Upper lobe of left lung (tissue), 6 donors: ENCODE data around the gene PEX14. TPM values are rescaled to one million over a fixed set of nuclear protein-coding genes. Genes with fewer than 3 reads are reported as not detected.

Source experiments
- ATAC-seq, 2 donors: fragments of 200-7000 bp; cut with Tn5 transposase; one replicate each; pipeline ENCODE4 v1.9.1; 2022; ENCODE audit warnings: mild to moderate bottlenecking in 2 of 2, moderate library complexity in 2 of 2; ENCODE audit not compliant: low FRiP score in 2 of 2
- DNase-seq, 2 donors: peaks; one replicate each; pipeline ENCODE4 v3.0.0-alpha.2; 2019 to 2020
- H3K27ac ChIP-seq, 4 donors: fragments of 200-600 bp; sonication (generic); one replicate each; pipeline ENCODE4 v1.5.1; 2016 to 2019
- H3K27me3 ChIP-seq, 4 donors: fragments of 200-600 bp; sonication (generic); one replicate each; pipeline ENCODE4 v1.5.1; 2017 to 2019
- H3K36me3 ChIP-seq, 4 donors: fragments of 200-600 bp; sonication (generic); one replicate each; pipeline ENCODE4 v1.5.1; 2016 to 2019
- H3K4me1 ChIP-seq, 4 donors: fragments of 200-600 bp; sonication (generic); one replicate each; pipeline ENCODE4 v1.5.1; 2018 to 2019
- H3K4me3 ChIP-seq, 4 donors: fragments of 200-600 bp; sonication (generic); one replicate each; pipeline ENCODE4 v1.5.1; 2017 to 2019; ENCODE audit warnings: mild to moderate bottlenecking in 2 of 4, moderate library complexity in 1 of 4
- H3K9me3 ChIP-seq, 4 donors: fragments of 200-600 bp; sonication (generic); one replicate each; pipeline ENCODE4 v1.5.1; 2018 to 2019
- EP300 ChIP-seq, 4 donors: sonication (generic); formaldehyde crosslinking; IDR thresholded peaks; one replicate each; pipeline ENCODE4 v1.5.1; 2017; ENCODE audit warnings: antibody characterized with exemption in 4 of 4, control low read depth in 2 of 4
- POLR2A ChIP-seq, 4 donors: fragments of 450-650 bp; IDR thresholded peaks; one replicate each; pipeline ENCODE4 v1.5.1; 2016 to 2017; ENCODE audit warnings: antibody characterized with exemption in 4 of 4, mild to moderate bottlenecking in 2 of 4
- POLR2AphosphoS5 ChIP-seq, 2 donors: sonication (generic); formaldehyde crosslinking; IDR thresholded peaks; one replicate each; pipeline ENCODE4 v1.5.1; 2017; ENCODE audit warnings: antibody characterized with exemption in 2 of 2
- WGBS, 2 donors: methylation state at CpG; one replicate each; pipeline ENCODE4 v1.1.5; 2017 to 2018; 5-methylcytosine and 5-hydroxymethylcytosine counted together
- total RNA-seq, 6 donors: library from RNA; depleted of rRNA in 4 of 6; stranded (reverse); fragments of >200 nt in 4 of 6; gene quantifications; one replicate each; pipeline versions ENCODE4 v1.1.0 to v1.2.1, GENCODE V29; 2016 to 2021
- TF ChIP-seq, protein P1 (sequence below), 6 experiments: fragments of 450-650 bp in 4 of 6; fragments of 200-600 bp in 2 of 6; sonication (generic) in 2 of 6; IDR thresholded peaks; one replicate each; pipeline ENCODE4 v1.5.1; 2016 to 2019; ENCODE audit warnings: antibody characterized with exemption in 6 of 6
- donor health status: DM: no; HTN: no; CAD: no; lungs with moderate emphysema.
- donor health status: DM: no; HTN: yes; CAD: no; lungs with severe emphysema.

The PEX14 gene
- total RNA-seq, 6 donors from 2014 or later = 21.2 to 43.0 (median 29.9) TPM

GRCh38 chr1:10556430-10557005 lies 81.8 kb downstream of the PEX14 start:
- Histone ChIP-seq H3K36me3 (no peaks in the 10 kb centered on the region), H3K9me3 (no peaks in the 10 kb centered on the region), H3K27ac (no peak overlapping the region), H3K4me1 (no peaks in the 10 kb centered on the region), H3K27me3 (no peaks in the 10 kb centered on the region), H3K4me3 (no peak overlapping the region)
- 87% methylated on average over 9 of the region's 9 CpGs for WGBS, 2 donors
- ATAC-seq = peak in 1 of 2 donors; percentile 19
- DNase-seq = no peak
- TF ChIP-seq POLR2AphosphoS5 (IDR thresholded peaks at IDR 0.05) (no peak), EP300 (IDR thresholded peaks at IDR 0.05) (no peak), POLR2A (IDR thresholded peaks at IDR 0.05) (no peak)
- TF ChIP-seq, protein P1, sequence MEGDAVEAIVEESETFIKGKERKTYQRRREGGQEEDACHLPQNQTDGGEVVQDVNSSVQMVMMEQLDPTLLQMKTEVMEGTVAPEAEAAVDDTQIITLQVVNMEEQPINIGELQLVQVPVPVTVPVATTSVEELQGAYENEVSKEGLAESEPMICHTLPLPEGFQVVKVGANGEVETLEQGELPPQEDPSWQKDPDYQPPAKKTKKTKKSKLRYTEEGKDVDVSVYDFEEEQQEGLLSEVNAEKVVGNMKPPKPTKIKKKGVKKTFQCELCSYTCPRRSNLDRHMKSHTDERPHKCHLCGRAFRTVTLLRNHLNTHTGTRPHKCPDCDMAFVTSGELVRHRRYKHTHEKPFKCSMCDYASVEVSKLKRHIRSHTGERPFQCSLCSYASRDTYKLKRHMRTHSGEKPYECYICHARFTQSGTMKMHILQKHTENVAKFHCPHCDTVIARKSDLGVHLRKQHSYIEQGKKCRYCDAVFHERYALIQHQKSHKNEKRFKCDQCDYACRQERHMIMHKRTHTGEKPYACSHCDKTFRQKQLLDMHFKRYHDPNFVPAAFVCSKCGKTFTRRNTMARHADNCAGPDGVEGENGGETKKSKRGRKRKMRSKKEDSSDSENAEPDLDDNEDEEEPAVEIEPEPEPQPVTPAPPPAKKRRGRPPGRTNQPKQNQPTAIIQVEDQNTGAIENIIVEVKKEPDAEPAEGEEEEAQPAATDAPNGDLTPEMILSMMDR (IDR thresholded peaks at IDR 0.05) = no peak

DNA sequence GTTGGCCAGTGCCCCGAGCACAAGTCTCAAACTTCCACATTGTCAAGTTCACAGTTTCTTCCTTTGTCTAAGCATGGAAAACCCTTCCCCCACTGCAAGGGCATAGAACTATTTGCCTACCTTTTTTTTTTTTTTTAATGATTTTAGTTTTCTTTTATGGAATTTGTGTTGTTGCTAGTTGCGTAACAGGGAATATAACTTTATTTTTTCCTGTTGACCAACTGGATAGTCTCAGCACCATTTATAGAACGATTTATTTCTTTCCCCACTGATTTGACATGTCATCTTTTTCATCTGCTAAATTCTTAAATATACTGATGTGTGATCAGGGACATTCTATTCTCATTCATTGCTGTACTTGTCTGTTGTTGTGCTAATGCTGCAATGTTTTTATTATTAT lies 83.0 kb downstream of the PEX14 start:
- H3K27me3 ChIP-seq = no peaks in the 10 kb centered on the region
- no peaks in the 10 kb centered on the region for H3K4me1 ChIP-seq
- DNase-seq (no peak), ATAC-seq (no peak)
- H3K27ac ChIP-seq = no peak overlapping the region
- no peaks in the 10 kb centered on the region for H3K36me3 ChIP-seq
- no peak overlapping the region for H3K4me3 ChIP-seq
- TF ChIP-seq POLR2A (IDR thresholded peaks at IDR 0.05) = no peak
- no peak for TF ChIP-seq POLR2AphosphoS5 (IDR thresholded peaks at IDR 0.05)
- H3K9me3 ChIP-seq = no peaks in the 10 kb centered on the region
- 84 to 86% methylated on average over 3 of the region's 3 CpGs for WGBS, 2 donors

- Histone ChIP-seq H3K4me3 (no peak overlapping the region), H3K27me3 (no peaks in the 10 kb centered on the region), H3K36me3 (no peaks in the 10 kb centered on the region), H3K9me3 (peaks cover 0 to 4% (median 0%) of the 10 kb centered on the region in 4 donors), H3K27ac (no peak overlapping the region), H3K4me1 (no peaks in the 10 kb centered on the region)
- DNase-seq = peak in 1 of 2 donors; percentile 32
- ATAC-seq = no peak
- WGBS, 2 donors = 88 to 92% methylated on average over 8 of the region's 8 CpGs
- TF ChIP-seq POLR2A (IDR thresholded peaks at IDR 0.05) (no peak), EP300 (IDR thresholded peaks at IDR 0.05) (no peak), POLR2AphosphoS5 (IDR thresholded peaks at IDR 0.05) (no peak)
- TF ChIP-seq, protein P1 (IDR thresholded peaks at IDR 0.05) = no peak
These were observed 84.6 kb downstream of the PEX14 start for GRCh38 chr1:10559386-10559785.

GRCh38 chr1:10561497-10561896 lies 86.7 kb downstream of the PEX14 start:
- Histone ChIP-seq H3K4me1 (no peaks in the 10 kb centered on the region), H3K27ac (no peak overlapping the region), H3K36me3 (no peaks in the 10 kb centered on the region), H3K27me3 (no peaks in the 10 kb centered on the region), H3K4me3 (no peak overlapping the region), H3K9me3 (peaks cover 0 to 4% (median 0%) of the 10 kb centered on the region in 4 donors)
- TF ChIP-seq POLR2AphosphoS5 (IDR thresholded peaks at IDR 0.05) (no peak), EP300 (IDR thresholded peaks at IDR 0.05) (no peak), POLR2A (IDR thresholded peaks at IDR 0.05) (no peak)
- TF ChIP-seq, protein P1 (IDR thresholded peaks at IDR 0.05) = no peak
- ATAC-seq (no peak), DNase-seq (no peak)

DNA sequence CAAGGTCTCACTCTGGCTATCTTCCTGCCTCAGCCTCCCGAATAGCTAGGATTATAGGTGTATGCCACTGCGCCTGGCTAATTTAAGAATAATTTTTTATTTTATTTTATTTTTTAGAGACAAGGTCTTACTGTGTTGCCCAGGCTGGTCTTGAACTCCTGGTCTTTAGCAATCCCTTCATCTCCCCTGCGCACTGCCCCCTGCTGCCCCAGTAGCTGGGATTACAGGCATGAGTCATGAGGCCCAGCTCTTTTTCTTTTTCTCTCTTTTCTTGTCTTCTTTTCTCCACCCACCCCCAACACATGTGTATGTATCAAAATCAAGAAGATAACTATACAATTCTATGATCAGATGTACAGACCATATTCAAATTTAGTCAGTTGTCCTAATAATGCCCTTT lies 87.2 kb downstream of the PEX14 start:
- ATAC-seq (no peak), DNase-seq (no peak)
- H3K36me3 ChIP-seq = no peaks in the 10 kb centered on the region
- no peaks in the 10 kb centered on the region for H3K27me3 ChIP-seq
- no peaks in the 10 kb centered on the region for H3K4me1 ChIP-seq
- no peak overlapping the region for H3K27ac ChIP-seq
- TF ChIP-seq POLR2A (IDR thresholded peaks at IDR 0.05) (no peak), EP300 (IDR thresholded peaks at IDR 0.05) (no peak), POLR2AphosphoS5 (IDR thresholded peaks at IDR 0.05) (no peak)
- TF ChIP-seq, protein P1 (IDR thresholded peaks at IDR 0.05) = no peak
- H3K9me3 ChIP-seq = peaks cover 0 to 4% (median 0%) of the 10 kb centered on the region in 4 donors
- H3K4me3 ChIP-seq = no peak overlapping the region
- 89 to 94% methylated on average over 3 of the region's 3 CpGs for WGBS, 2 donors
